T-cell (primary cell): ENCODE data around the gene CTNNA3. TPM values are rescaled to one million over a fixed set of nuclear protein-coding genes. Genes with fewer than 3 reads are reported as not detected.

Source experiments
- ATAC-seq, 4 experiments: fragments of 200-7000 bp in 3 of 4; fragments of 150-1000 bp in 1 of 4; cut with Tn5 transposase; replicated peaks in 1 of 4; 1 replicate in 3 of 4; 2 replicates in 1 of 4; pipeline ENCODE4 v1.10.0; 2021; ENCODE audit warnings: moderate library complexity in 3 of 4, mild to moderate bottlenecking in 2 of 4, moderate number of reproducible peaks in 1 of 4
- CTCF ChIA-PET, 2 donors: fragments of 300-600 bp; sonication (Branson Sonifier 250); formaldehyde crosslinking; loops; one replicate each; lab custom pipeline; 2022; ENCODE audit warnings: antibody characterized with exemption in 2 of 2; lab: Charles Lee
- POLR2A ChIA-PET, 2 donors: fragments of 300-600 bp; sonication (Branson Sonifier 250); formaldehyde crosslinking; loops; one replicate each; lab custom pipeline; 2022; ENCODE audit warnings: antibody characterized with exemption in 2 of 2; lab: Charles Lee
- DNase-seq, 35 experiments: peaks; one replicate each; pipeline versions ENCODE4 v3.0.0 to v3.0.0-alpha.2; 2013 to 2023
- H3K27ac ChIP-seq: one replicate; pipeline ENCODE4 v1.5.1; 2013; ENCODE audit warnings: low read length
- H3K27me3 ChIP-seq, 2 experiments: replicated peaks in 1 of 2; 1 replicate in 1 of 2; 2 replicates in 1 of 2; pipeline versions ENCODE4 v1.6.1 to v1.7.0; 2013; ENCODE audit warnings: low read length in 1 of 2, mixed read lengths in 1 of 2; ENCODE audit not compliant: control insufficient read depth in 2 of 2, insufficient read depth in 2 of 2; ENCODE audit errors: extremely low read depth in 1 of 2
- H3K36me3 ChIP-seq, 2 donors: 1 replicate in 1 of 2; 2 replicates in 1 of 2; pipeline versions ENCODE4 v1.6.1 to v1.7.0; 2013; ENCODE audit warnings: low read length in 1 of 2; ENCODE audit not compliant: control insufficient read depth in 2 of 2, insufficient read depth in 1 of 2; ENCODE audit errors: extremely low read depth in 1 of 2
- H3K4me1 ChIP-seq, 2 experiments: 1 replicate in 1 of 2; 2 replicates in 1 of 2; pipeline versions ENCODE4 v1.6.1 to v1.7.0; 2013; ENCODE audit warnings: low read length in 2 of 2, mixed read lengths in 1 of 2; ENCODE audit not compliant: insufficient read depth in 2 of 2, control insufficient read depth in 1 of 2; ENCODE audit errors: extremely low read depth in 1 of 2
- H3K4me3 ChIP-seq, 2 donors: 1 replicate in 1 of 2; 2 replicates in 1 of 2; pipeline versions ENCODE4 v1.5.1 to v1.7.0; 2013; ENCODE audit warnings: mild to moderate bottlenecking in 2 of 2, low read length in 1 of 2, moderate library complexity in 1 of 2; ENCODE audit not compliant: control insufficient read depth in 1 of 2; ENCODE audit errors: extremely low read depth in 1 of 2
- H3K9me3 ChIP-seq: 2 replicates; pipeline ENCODE4 v1.7.0; 2013
- H3K27ac Mint-ChIP-seq, 2 donors: one replicate each; pipeline ENCODE4 v1.8.0; 2020 to 2021; ENCODE audit warnings: mild to moderate bottlenecking in 2 of 2, mixed read lengths in 2 of 2
- H3K27me3 Mint-ChIP-seq, 2 donors: one replicate each; pipeline ENCODE4 v1.8.0; 2021 to 2022; ENCODE audit warnings: mixed read lengths in 2 of 2
- H3K36me3 Mint-ChIP-seq: one replicate; pipeline ENCODE4 v1.8.0; 2021; ENCODE audit warnings: mixed read lengths
- H3K4me1 Mint-ChIP-seq, 3 donors: one replicate each; pipeline ENCODE4 v1.8.0; 2020 to 2022; ENCODE audit warnings: mixed read lengths in 3 of 3, mild to moderate bottlenecking in 1 of 3
- H3K4me3 Mint-ChIP-seq, 3 donors: one replicate each; pipeline ENCODE4 v1.8.0; 2020 to 2022; ENCODE audit warnings: mild to moderate bottlenecking in 3 of 3, mixed read lengths in 3 of 3, moderate library complexity in 3 of 3
- H3K9me3 Mint-ChIP-seq, 3 donors: one replicate each; pipeline ENCODE4 v1.8.0; 2020 to 2022; ENCODE audit warnings: mixed read lengths in 3 of 3
- WGBS: methylation state at CpG from one replicate; pipeline ENCODE4 v1.1.5; 2013; ENCODE audit warnings: missing lambda C conversion rate; ENCODE audit not compliant: insufficient coverage; 5-methylcytosine and 5-hydroxymethylcytosine counted together
- total RNA-seq, 35 experiments: library from RNA in 6 of 35; stranded (reverse) in 6 of 35; fragments of 120-200 nt in 1 of 35; gene quantifications; one replicate each; pipeline versions ENCODE4 v1.2.1 to v1.2.4 and lab custom pipeline; 2013 to 2026

CTNNA3 gene
- total RNA-seq, 5 donors from 2014 or later (not counting 1 experiment from before 2014, with no cell fraction given), result 0.88 TPM; not detected in 4

GRCh38 chr10:66586073-66586472 is 1109.9 kb downstream of the CTNNA3 start:
- Mint-ChIP-seq H3K27ac (no peak overlapping the region), H3K4me1 (no peaks in the 10 kb centered on the region), H3K4me3 (no peak overlapping the region), H3K9me3 (peaks cover 5 to 11% (median 10%) of the 10 kb centered on the region in 3 donors), H3K36me3 (no peaks in the 10 kb centered on the region), H3K27me3 (no peaks in the 10 kb centered on the region)
- ATAC-seq (no peak), DNase-seq (no peak)
- H3K36me3 ChIP-seq, result no peaks in the 10 kb centered on the region
- H3K27me3 ChIP-seq, result no peaks in the 10 kb centered on the region
- no peak overlapping the region for H3K4me3 ChIP-seq
- no peak overlapping the region for H3K27ac ChIP-seq
- CTCF ChIA-PET, result no interaction called here
- WGBS, result 100% methylated on average over 1 of the region's 5 CpGs
- no peaks in the 10 kb centered on the region for H3K9me3 ChIP-seq
- POLR2A ChIA-PET, result no interaction called here
- no peaks in the 10 kb centered on the region for H3K4me1 ChIP-seq

- peaks cover 0 to 4% (median 3%) of the 10 kb centered on the region in 3 donors for H3K9me3 Mint-ChIP-seq
- H3K9me3 ChIP-seq, result peaks cover 2% of the 10 kb centered on the region
- H3K27me3 Mint-ChIP-seq, result no peaks in the 10 kb centered on the region
- no peak overlapping the region for H3K27ac ChIP-seq
- DNase-seq (no peak), ATAC-seq (no peak)
- ChIA-PET CTCF (no interaction called here), POLR2A (no interaction called here)
- H3K27me3 ChIP-seq, result no peaks in the 10 kb centered on the region
- no peak overlapping the region for H3K27ac Mint-ChIP-seq
- H3K4me3 ChIP-seq, result no peak overlapping the region
- no peak overlapping the region for H3K4me3 Mint-ChIP-seq
- no peaks in the 10 kb centered on the region for H3K36me3 Mint-ChIP-seq
- H3K4me1 Mint-ChIP-seq, result no peaks in the 10 kb centered on the region
- no peaks in the 10 kb centered on the region for H3K4me1 ChIP-seq
- 60% methylated on average over 1 of the region's 2 CpGs for WGBS
- no peaks in the 10 kb centered on the region for H3K36me3 ChIP-seq
Observed at GRCh38 chr10:66575251-66575855, 1120.6 kb downstream of the CTNNA3 start.

- no peak overlapping the region for H3K4me3 ChIP-seq
- Mint-ChIP-seq H3K27me3 (no peaks in the 10 kb centered on the region), H3K27ac (no peak overlapping the region), H3K36me3 (no peaks in the 10 kb centered on the region), H3K9me3 (peaks cover 0 to 7% (median 1%) of the 10 kb centered on the region in 3 donors), H3K4me3 (no peak overlapping the region), H3K4me1 (no peaks in the 10 kb centered on the region)
- CTCF ChIA-PET, result no interaction called here
- WGBS, result no CpG with 5 or more reads among the region's 2 CpGs
- no peaks in the 10 kb centered on the region for H3K36me3 ChIP-seq
- POLR2A ChIA-PET, result no interaction called here
- H3K4me1 ChIP-seq, result no peaks in the 10 kb centered on the region
- DNase-seq, result no peak
- H3K27ac ChIP-seq, result no peak overlapping the region
- H3K27me3 ChIP-seq, result no peaks in the 10 kb centered on the region
- H3K9me3 ChIP-seq, result no peaks in the 10 kb centered on the region
- ATAC-seq, result no peak
Observed at GRCh38 chr10:66572700-66573099, 1123.3 kb downstream of the CTNNA3 start.

- Mint-ChIP-seq H3K4me1 (no peaks in the 10 kb centered on the region), H3K27me3 (no peaks in the 10 kb centered on the region), H3K36me3 (no peaks in the 10 kb centered on the region), H3K27ac (no peak overlapping the region), H3K9me3 (peaks cover 0 to 17% (median 14%) of the 10 kb centered on the region in 3 donors), H3K4me3 (no peak overlapping the region)
- no peaks in the 10 kb centered on the region for H3K4me1 ChIP-seq
- 29% methylated on average over 3 of the region's 4 CpGs for WGBS
- ChIA-PET POLR2A (no interaction called here), CTCF (no interaction called here)
- ATAC-seq (no peak), DNase-seq (no peak)
- H3K36me3 ChIP-seq, result no peaks in the 10 kb centered on the region
- H3K27ac ChIP-seq, result no peak overlapping the region
- H3K27me3 ChIP-seq, result no peaks in the 10 kb centered on the region
- H3K4me3 ChIP-seq, result no peak overlapping the region
- no peaks in the 10 kb centered on the region for H3K9me3 ChIP-seq
Observed at GRCh38 chr10:66565999-66566398, 1130.0 kb downstream of the CTNNA3 start.

GRCh38 chr10:66564287-66564686 is 1131.7 kb downstream of the CTNNA3 start:
- Mint-ChIP-seq H3K36me3 (no peaks in the 10 kb centered on the region), H3K27ac (no peak overlapping the region), H3K27me3 (no peaks in the 10 kb centered on the region), H3K9me3 (peaks cover 0 to 18% (median 17%) of the 10 kb centered on the region in 3 donors), H3K4me1 (no peaks in the 10 kb centered on the region), H3K4me3 (no peak overlapping the region)
- DNase-seq (no peak), ATAC-seq (no peak)
- no peak overlapping the region for H3K27ac ChIP-seq
- no peak overlapping the region for H3K4me3 ChIP-seq
- no CpG with 5 or more reads among the region's 3 CpGs for WGBS
- H3K36me3 ChIP-seq, result no peaks in the 10 kb centered on the region
- CTCF ChIA-PET, result no interaction called here
- H3K4me1 ChIP-seq, result no peaks in the 10 kb centered on the region
- POLR2A ChIA-PET, result no interaction called here
- H3K27me3 ChIP-seq, result no peaks in the 10 kb centered on the region
- H3K9me3 ChIP-seq, result no peaks in the 10 kb centered on the region

GRCh38 chr10:66555061-66555460 is 1140.9 kb downstream of the CTNNA3 start:
- no peaks in the 10 kb centered on the region for H3K36me3 ChIP-seq
- Mint-ChIP-seq H3K4me3 (no peak overlapping the region), H3K36me3 (no peaks in the 10 kb centered on the region), H3K9me3 (peaks cover 4 to 18% (median 6%) of the 10 kb centered on the region in 3 donors), H3K4me1 (no peaks in the 10 kb centered on the region), H3K27me3 (no peaks in the 10 kb centered on the region), H3K27ac (no peak overlapping the region)
- no peaks in the 10 kb centered on the region for H3K9me3 ChIP-seq
- H3K27me3 ChIP-seq, result no peaks in the 10 kb centered on the region
- WGBS, result no CpG with 5 or more reads among the region's 2 CpGs
- ChIA-PET POLR2A (no interaction called here), CTCF (no interaction called here)
- H3K4me3 ChIP-seq, result no peak overlapping the region
- H3K4me1 ChIP-seq, result no peaks in the 10 kb centered on the region
- ATAC-seq (no peak), DNase-seq (no peak)
- no peak overlapping the region for H3K27ac ChIP-seq

GRCh38 chr10:66552331-66552730 is 1143.7 kb downstream of the CTNNA3 start:
- H3K27me3 ChIP-seq, result no peaks in the 10 kb centered on the region
- WGBS, result no CpG with 5 or more reads among the region's 1 CpG

More at GRCh38 chr10:66552331-66552730, 1143.7 kb downstream of the CTNNA3 start:
- H3K36me3 Mint-ChIP-seq, result no peaks in the 10 kb centered on the region
- no peaks in the 10 kb centered on the region for H3K4me1 Mint-ChIP-seq
- ChIA-PET POLR2A (no interaction called here), CTCF (no interaction called here)
- H3K4me1 ChIP-seq, result no peaks in the 10 kb centered on the region
- H3K9me3 ChIP-seq, result no peaks in the 10 kb centered on the region
- no peak overlapping the region for H3K27ac ChIP-seq
- H3K27ac Mint-ChIP-seq, result no peak overlapping the region
- ATAC-seq (no peak), DNase-seq (no peak)
- no peaks in the 10 kb centered on the region for H3K27me3 Mint-ChIP-seq
- no peaks in the 10 kb centered on the region for H3K36me3 ChIP-seq
- peaks cover 4 to 11% (median 6%) of the 10 kb centered on the region in 3 donors for H3K9me3 Mint-ChIP-seq
- H3K4me3 ChIP-seq, result no peak overlapping the region
- H3K4me3 Mint-ChIP-seq, result no peak overlapping the region
